K562 (cell line): Measurements from ENCODE around the gene NUCB2. TPM values are rescaled to one million over a fixed set of nuclear protein-coding genes. Genes with fewer than 3 reads are reported as not detected.

Source experiments
- CBX3 ChIP-seq, 2 experiments: IDR thresholded peaks; 1 replicate in 1 of 2; 2 replicates in 1 of 2; pipeline ENCODE4 v1.6.1; 2012; ENCODE audit warnings: inconsistent platforms in 2 of 2, low read length in 2 of 2, borderline replicate concordance in 1 of 2, control low read depth in 1 of 2
- EWSR1 ChIP-seq: fragments of 450-650 bp; IDR thresholded peaks from 2 replicates; pipeline ENCODE4 v1.6.1; 2018; ENCODE audit warnings: borderline replicate concordance, mild to moderate bottlenecking, low read depth, moderate library complexity; ENCODE audit not compliant: partially characterized antibody
- KAT7 ChIP-seq: sonication (generic); formaldehyde crosslinking; IDR thresholded peaks from 2 replicates; pipeline ENCODE4 v1.8.0; 2022; ENCODE audit warnings: missing genetic modification reagents, mild to moderate bottlenecking, borderline replicate concordance
- KDM4B ChIP-seq, 2 experiments: fragments of 450-650 bp in 1 of 2; sonication (generic) in 1 of 2; IDR thresholded peaks; 2 replicates each; pipeline ENCODE4 v1.6.1; 2016 to 2017; ENCODE audit warnings: borderline replicate concordance in 2 of 2, antibody characterized with exemption in 1 of 2, low read depth in 1 of 2, mild to moderate bottlenecking in 1 of 2
- MIER1 ChIP-seq: fragments of 450-650 bp; IDR thresholded peaks from 2 replicates; pipeline ENCODE4 v1.6.1; 2016; ENCODE audit warnings: antibody characterized with exemption, mild to moderate bottlenecking, low read depth
- RBM15 ChIP-seq: fragments of 200-400 bp; formaldehyde crosslinking; IDR thresholded peaks from 2 replicates; pipeline ENCODE4 v1.6.1; 2018; ENCODE audit warnings: mild to moderate bottlenecking, low read length, moderate library complexity; ENCODE audit not compliant: insufficient read depth
- TFAM ChIP-seq: fragments of 250-450 bp; sonication (Bioruptor Pico); conservative IDR thresholded peaks from 2 replicates; pipeline ENCODE4 v1.5.0; 2021; ENCODE audit warnings: mild to moderate bottlenecking, moderate library complexity
- ZNF124 ChIP-seq: sonication (generic); formaldehyde crosslinking; IDR thresholded peaks from 2 replicates; pipeline ENCODE4 v1.8.1; 2022; ENCODE audit warnings: missing genetic modification reagents
- ZNF165 ChIP-seq: fragments of 250-450 bp; sonication (Bioruptor Pico); IDR thresholded peaks from 2 replicates; pipeline ENCODE4 v1.4.0; 2020; ENCODE audit warnings: borderline replicate concordance
- ZNF175 ChIP-seq: fragments of 200-800 bp; sonication (Bioruptor generic); IDR thresholded peaks from 2 replicates; pipeline ENCODE4 v1.6.1; 2016; ENCODE audit warnings: low read depth, mild to moderate bottlenecking, missing genetic modification characterization, missing compliant biosample characterization
- ZNF280B ChIP-seq: fragments of 250-450 bp; sonication (Bioruptor Pico); IDR thresholded peaks from 2 replicates; pipeline ENCODE4 v1.5.1; 2021; ENCODE audit warnings: mild to moderate bottlenecking
- ZNF77 ChIP-seq: fragments of 250-450 bp; sonication (Bioruptor Pico); IDR thresholded peaks from 2 replicates; pipeline ENCODE4 v1.5.0; 2020
- polyA plus RNA-seq, 8 experiments: library from polyadenylated mRNA; depleted of rRNA in 4 of 8; stranded (reverse) in 5 of 8; unstranded in 3 of 8; fragments of >200 nt; fragmentation: Nextera tagmentation in 2 of 8; fragmentation: Illumina TruSeq in 1 of 8; extraction: Ambion mirVana in 2 of 8; extraction: Trizol in 1 of 8; gene quantifications; 2 replicates each; pipeline versions ENCODE4 v1.2.1 to v1.2.3, GENCODE V29; 2011 to 2014; ENCODE audit warnings: inconsistent platforms in 1 of 8, missing spikeins in 1 of 8
- total RNA-seq, 7 experiments: library from RNA; depleted of rRNA in 6 of 7; stranded (reverse); fragments of >200 nt in 6 of 7; fragmentation: Illumina TruSeq in 2 of 7; extraction: Trizol in 2 of 7; gene quantifications; 2 replicates each; pipeline versions ENCODE4 v1.2.1 to v1.2.3, GENCODE V29; 2011 to 2021; ENCODE audit warnings: low replicate concordance in 1 of 7
- TF ChIP-seq, protein P1 (sequence below): IDR thresholded peaks from 2 replicates; pipeline ENCODE4 v1.6.1; 2016; ENCODE audit warnings: missing genetic modification characterization, missing compliant biosample characterization
- TF ChIP-seq, protein P2 (sequence below), 2 experiments: fragments of 450-650 bp; IDR thresholded peaks; 2 replicates each; pipeline ENCODE4 v1.6.1; 2016; ENCODE audit warnings: mild to moderate bottlenecking in 2 of 2, borderline replicate concordance in 1 of 2, low read depth in 1 of 2, moderate library complexity in 1 of 2

The NUCB2 gene
- total and polyA plus RNA-seq, 9 of the 15 experiments (the other 6 are each of a cell fraction or from before 2014, with no cell fraction given), result 54.0 to 108 (median 84.6) TPM

DNA sequence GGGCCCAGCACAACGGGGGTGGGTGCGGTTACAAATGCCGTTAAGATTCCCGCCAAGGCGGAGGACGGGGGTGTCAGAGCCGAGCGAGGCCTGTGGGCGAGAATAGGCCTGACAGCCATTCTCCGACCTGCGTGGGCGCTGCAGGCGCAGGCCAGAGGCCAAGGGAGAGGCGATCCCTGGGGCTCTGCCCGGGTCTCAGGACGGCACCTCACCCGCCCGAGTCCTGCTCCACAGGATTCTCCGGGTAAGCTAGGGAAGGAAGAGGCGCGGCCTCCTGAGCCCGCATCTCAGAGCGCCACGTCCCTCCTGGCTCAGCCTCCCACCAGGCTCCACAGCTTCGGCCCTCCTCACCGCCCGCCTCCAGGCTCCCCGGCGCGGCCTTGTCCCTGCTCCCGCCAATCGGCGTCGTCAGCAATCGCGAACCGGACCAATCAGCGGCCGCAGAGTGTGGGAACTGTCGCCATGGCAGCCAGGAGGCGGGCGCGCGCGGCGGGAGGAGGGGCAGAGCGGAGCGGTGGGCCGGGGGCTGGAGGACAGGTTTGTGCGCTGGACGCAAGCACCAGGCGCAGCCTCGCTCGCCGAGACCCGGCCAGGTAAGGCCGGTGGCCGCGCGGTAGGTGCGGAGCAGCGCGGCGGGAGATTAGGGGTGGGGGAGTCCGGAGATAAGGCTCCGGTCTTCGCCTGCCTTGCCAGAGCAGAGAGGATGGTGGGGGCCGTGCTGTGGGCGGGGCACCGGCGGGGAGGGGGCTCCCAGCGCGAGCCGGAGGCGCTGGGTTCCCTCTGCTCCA lies at the start of gene NUCB2 (continued):
- TF ChIP-seq, protein P1, sequence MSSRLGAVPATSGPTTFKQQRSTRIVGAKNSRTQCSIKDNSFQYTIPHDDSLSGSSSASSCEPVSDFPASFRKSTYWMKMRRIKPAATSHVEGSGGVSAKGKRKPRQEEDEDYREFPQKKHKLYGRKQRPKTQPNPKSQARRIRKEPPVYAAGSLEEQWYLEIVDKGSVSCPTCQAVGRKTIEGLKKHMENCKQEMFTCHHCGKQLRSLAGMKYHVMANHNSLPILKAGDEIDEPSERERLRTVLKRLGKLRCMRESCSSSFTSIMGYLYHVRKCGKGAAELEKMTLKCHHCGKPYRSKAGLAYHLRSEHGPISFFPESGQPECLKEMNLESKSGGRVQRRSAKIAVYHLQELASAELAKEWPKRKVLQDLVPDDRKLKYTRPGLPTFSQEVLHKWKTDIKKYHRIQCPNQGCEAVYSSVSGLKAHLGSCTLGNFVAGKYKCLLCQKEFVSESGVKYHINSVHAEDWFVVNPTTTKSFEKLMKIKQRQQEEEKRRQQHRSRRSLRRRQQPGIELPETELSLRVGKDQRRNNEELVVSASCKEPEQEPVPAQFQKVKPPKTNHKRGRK (tag), result no peak
- TF ChIP-seq ZNF124 (CRISPR knock-in tag), result no peak
- TF ChIP-seq ZNF77 (CRISPR knock-in tag), result no peak
- TF ChIP-seq ZNF280B (CRISPR knock-in tag), result no peak
- no peak for TF ChIP-seq RBM15
- TF ChIP-seq CBX3 (IDR thresholded peaks at IDR 0.05; ENCODE audit: borderline replicate concordance in 1 of 2, low read length in 2 of 2), result no peak
- TF ChIP-seq EWSR1, result no peak
- TF ChIP-seq KDM4B (IDR thresholded peaks at IDR 0.05; ENCODE audit: borderline replicate concordance in 2 of 2, low read depth in 1 of 2), result no peak
- TF ChIP-seq, protein P2, sequence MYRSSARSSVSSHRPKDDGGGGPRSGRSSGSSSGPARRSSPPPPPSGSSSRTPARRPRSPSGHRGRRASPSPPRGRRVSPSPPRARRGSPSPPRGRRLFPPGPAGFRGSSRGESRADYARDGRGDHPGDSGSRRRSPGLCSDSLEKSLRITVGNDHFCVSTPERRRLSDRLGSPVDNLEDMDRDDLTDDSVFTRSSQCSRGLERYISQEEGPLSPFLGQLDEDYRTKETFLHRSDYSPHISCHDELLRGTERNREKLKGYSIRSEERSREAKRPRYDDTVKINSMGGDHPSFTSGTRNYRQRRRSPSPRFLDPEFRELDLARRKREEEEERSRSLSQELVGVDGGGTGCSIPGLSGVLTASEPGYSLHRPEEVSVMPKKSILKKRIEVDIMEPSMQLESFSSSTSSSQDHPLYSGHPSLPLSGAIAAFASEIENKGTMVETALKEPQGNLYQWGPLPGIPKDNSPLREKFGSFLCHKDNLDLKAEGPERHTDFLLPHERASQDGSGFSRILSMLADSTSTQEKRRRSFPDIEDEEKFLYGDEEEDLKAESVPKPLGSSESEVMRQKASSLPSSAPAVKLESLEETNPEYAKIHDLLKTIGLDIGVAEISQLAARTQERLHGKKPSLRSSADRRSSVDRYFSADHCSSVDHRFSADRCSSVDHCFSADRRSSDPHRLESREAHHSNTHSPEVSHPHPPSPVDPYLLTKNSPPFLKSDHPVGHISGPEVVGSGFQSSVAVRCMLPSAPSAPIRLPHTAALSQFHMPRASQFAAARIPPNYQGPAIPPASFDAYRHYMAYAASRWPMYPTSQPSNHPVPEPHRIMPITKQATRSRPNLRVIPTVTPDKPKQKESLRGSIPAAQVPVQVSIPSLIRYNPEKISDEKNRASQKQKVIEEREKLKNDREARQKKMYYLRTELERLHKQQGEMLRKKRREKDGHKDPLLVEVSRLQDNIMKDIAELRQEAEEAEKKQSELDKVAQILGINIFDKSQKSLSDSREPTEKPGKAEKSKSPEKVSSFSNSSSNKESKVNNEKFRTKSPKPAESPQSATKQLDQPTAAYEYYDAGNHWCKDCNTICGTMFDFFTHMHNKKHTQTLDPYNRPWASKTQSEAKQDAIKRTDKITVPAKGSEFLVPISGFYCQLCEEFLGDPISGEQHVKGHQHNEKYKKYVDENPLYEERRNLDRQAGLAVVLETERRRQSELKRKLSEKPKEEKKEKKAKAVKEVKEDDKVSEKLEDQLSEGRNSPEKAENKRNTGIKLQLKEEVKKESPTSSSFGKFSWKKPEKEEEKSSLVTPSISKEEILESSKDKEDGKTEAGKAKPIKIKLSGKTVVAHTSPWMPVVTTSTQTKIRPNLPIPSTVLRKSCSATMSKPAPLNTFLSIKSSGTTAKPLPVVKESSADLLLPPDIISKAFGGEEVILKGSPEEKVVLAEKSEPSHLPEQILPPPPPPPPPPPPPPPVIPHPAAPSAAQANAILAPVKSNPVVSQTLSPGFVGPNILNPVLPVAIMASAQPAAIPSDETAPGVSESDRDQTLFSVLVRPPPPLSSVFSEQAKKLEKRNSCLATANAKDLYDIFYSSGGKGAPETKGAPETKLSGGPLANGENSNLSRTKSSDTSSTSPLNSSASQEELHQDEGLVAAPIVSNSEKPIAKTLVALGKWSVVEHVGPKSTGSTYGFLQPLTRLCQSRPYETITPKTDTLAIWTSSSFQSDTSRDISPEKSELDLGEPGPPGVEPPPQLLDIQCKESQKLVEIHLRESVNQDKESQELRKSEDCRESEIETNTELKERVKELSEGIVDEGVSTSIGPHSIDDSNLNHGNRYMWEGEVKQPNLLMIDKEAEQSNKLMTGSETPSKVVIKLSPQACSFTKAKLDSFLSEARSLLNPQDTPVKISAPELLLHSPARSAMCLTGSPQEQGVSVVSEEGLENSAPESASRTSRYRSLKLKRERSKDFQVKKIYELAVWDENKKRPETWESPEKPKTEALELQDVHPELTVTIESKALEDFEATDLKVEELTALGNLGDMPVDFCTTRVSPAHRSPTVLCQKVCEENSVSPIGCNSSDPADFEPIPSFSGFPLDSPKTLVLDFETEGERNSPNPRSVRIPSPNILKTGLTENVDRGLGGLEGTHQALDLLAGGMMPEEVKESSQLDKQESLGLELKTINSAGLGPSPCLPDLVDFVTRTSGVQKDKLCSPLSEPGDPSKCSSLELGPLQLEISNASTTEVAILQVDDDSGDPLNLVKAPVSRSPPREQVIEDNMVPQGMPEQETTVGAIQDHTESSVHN (IDR thresholded peaks at IDR 0.05; ENCODE audit: borderline replicate concordance in 1 of 2, low read depth in 1 of 2), result no peak
- TF ChIP-seq TFAM, result no peak
- 0 out of 2 replicates have a peak, but pooled peaks have one; percentile 35 for TF ChIP-seq ZNF175 (CRISPR knock-in tag)
- no peak for TF ChIP-seq MIER1
- 0 out of 2 replicates have a peak, but pooled peaks have one; percentile 67 for TF ChIP-seq ZNF165 (CRISPR knock-in tag)
- no peak; the same call in 1 of the 2 replicates for TF ChIP-seq KAT7 (CRISPR knock-in tag)
